GM23338 (cell line): Measurements from ENCODE around the gene MAP3K9. TPM values are rescaled to one million over a fixed set of nuclear protein-coding genes. Genes with fewer than 3 reads are reported as not detected.
A peak's percentile ranks its signal among the peaks of the same experiment; 100 is the strongest.

ENCODE experiments used
- ATAC-seq: fragments of 200-7000 bp; cut with Tn5 transposase; 3 replicates; pipeline ENCODE4 v1.9.1; 2020
- DNase-seq: peaks from one replicate; pipeline ENCODE4 v3.0.0-alpha.2; 2015; ENCODE audit warnings: low spot score
- H2AFZ ChIP-seq: fragments of 200-600 bp; sonication (generic); 2 replicates; pipeline ENCODE4 v1.8.0; 2016; ENCODE audit warnings: antibody characterized with exemption, mild to moderate bottlenecking, moderate library complexity
- H3F3A ChIP-seq: fragments of 200-600 bp; sonication (generic); replicated peaks from 2 replicates; pipeline ENCODE4 v1.8.0; 2017; ENCODE audit warnings: antibody characterized with exemption, mixed run types, low read depth
- H3K27ac ChIP-seq: fragments of 200-600 bp; sonication (generic); 2 replicates; pipeline ENCODE4 v1.6.1; 2016; ENCODE audit warnings: low read depth
- H3K27me3 ChIP-seq: fragments of 200-600 bp; sonication (generic); 2 replicates; pipeline ENCODE4 v1.8.0; 2016; ENCODE audit warnings: mild to moderate bottlenecking, mixed run types, moderate library complexity; ENCODE audit not compliant: insufficient read depth
- H3K36me3 ChIP-seq: fragments of 200-600 bp; sonication (generic); 2 replicates; pipeline ENCODE4 v1.8.0; 2016; ENCODE audit warnings: mild to moderate bottlenecking; ENCODE audit not compliant: insufficient read depth
- H3K4me1 ChIP-seq: fragments of 200-600 bp; sonication (generic); 2 replicates; pipeline ENCODE4 v1.8.0; 2016; ENCODE audit warnings: mild to moderate bottlenecking, moderate library complexity; ENCODE audit not compliant: insufficient read depth
- H3K4me2 ChIP-seq: fragments of 200-600 bp; sonication (generic); 2 replicates; pipeline ENCODE4 v1.7.1; 2017; ENCODE audit warnings: mixed run types
- H3K4me3 ChIP-seq: fragments of 200-600 bp; sonication (generic); 2 replicates; pipeline ENCODE4 v1.6.1; 2016; ENCODE audit warnings: mixed run types
- H3K79me2 ChIP-seq: fragments of 200-600 bp; sonication (generic); replicated peaks from 2 replicates; pipeline ENCODE4 v1.8.0; 2017; ENCODE audit warnings: mild to moderate bottlenecking; ENCODE audit not compliant: insufficient read depth
- H3K9me2 ChIP-seq: fragments of 200-600 bp; sonication (generic); 2 replicates; pipeline ENCODE4 v1.8.0; 2017; ENCODE audit not compliant: insufficient read depth
- H4K20me1 ChIP-seq: fragments of 200-600 bp; sonication (generic); replicated peaks from 2 replicates; pipeline ENCODE4 v1.8.0; 2017; ENCODE audit warnings: mild to moderate bottlenecking; ENCODE audit not compliant: insufficient read depth
- H3K27ac Mint-ChIP-seq: 2 replicates; pipeline ENCODE4 v1.8.0; 2020; ENCODE audit warnings: inconsistent platforms, mild to moderate bottlenecking, moderate library complexity, mixed read lengths
- H3K27me3 Mint-ChIP-seq: 3 replicates; pipeline ENCODE4 v1.8.0; 2022; ENCODE audit warnings: low read depth, mild to moderate bottlenecking, moderate library complexity, mixed read lengths, inconsistent platforms; ENCODE audit not compliant: insufficient read depth, poor library complexity
- H3K36me3 Mint-ChIP-seq: 3 replicates; pipeline ENCODE4 v1.8.0; 2021; ENCODE audit warnings: low read depth, mild to moderate bottlenecking, inconsistent platforms, moderate library complexity, mixed read lengths
- H3K4me1 Mint-ChIP-seq: 3 replicates; pipeline ENCODE4 v1.8.0; 2020; ENCODE audit warnings: mild to moderate bottlenecking, inconsistent platforms, mixed read lengths
- H3K4me3 Mint-ChIP-seq: 3 replicates; pipeline ENCODE4 v1.8.0; 2021; ENCODE audit warnings: moderate library complexity, mild to moderate bottlenecking, inconsistent platforms, mixed read lengths
- H3K9me3 Mint-ChIP-seq: 3 replicates; pipeline ENCODE4 v1.8.0; 2020; ENCODE audit warnings: moderate library complexity, mild to moderate bottlenecking, inconsistent platforms, mixed read lengths
- CREB1 ChIP-seq: fragments of 250-450 bp; sonication (Bioruptor Pico); IDR thresholded peaks from 2 replicates; pipeline ENCODE4 v1.5.0; 2020; ENCODE audit warnings: low read depth, mild to moderate bottlenecking, moderate library complexity
- CTCF ChIP-seq, 2 experiments: fragments of 200-600 bp in 1 of 2; sonication (generic) in 1 of 2; conservative IDR thresholded peaks; 2 replicates each; pipeline versions ENCODE4 v1.5.1 to v1.6.1; 2016 to 2017; ENCODE audit warnings: antibody characterized with exemption in 2 of 2, low read depth in 2 of 2, mild to moderate bottlenecking in 2 of 2, moderate library complexity in 1 of 2
- ETS1 ChIP-seq: IDR thresholded peaks from 2 replicates; pipeline ENCODE4 v1.6.1; 2016; ENCODE audit warnings: antibody characterized with exemption
- EZH2 ChIP-seq: fragments of 200-600 bp; sonication (generic); IDR thresholded peaks from one replicate; pipeline ENCODE4 v1.8.0; 2017; ENCODE audit warnings: antibody characterized with exemption, mild to moderate bottlenecking, low read depth; ENCODE audit not compliant: unreplicated experiment
- EZH2phosphoT487 ChIP-seq: fragments of 200-600 bp; sonication (generic); IDR thresholded peaks from one replicate; pipeline ENCODE4 v1.8.1; 2018; ENCODE audit warnings: antibody characterized with exemption; ENCODE audit not compliant: unreplicated experiment
- JUNB ChIP-seq: IDR thresholded peaks from one replicate; pipeline ENCODE4 v1.6.1; 2016; ENCODE audit warnings: antibody characterized with exemption; ENCODE audit not compliant: unreplicated experiment
- NANOG ChIP-seq: IDR thresholded peaks from 2 replicates; pipeline ENCODE4 v1.6.1; 2016; ENCODE audit warnings: antibody characterized with exemption, borderline replicate concordance
- POLR2AphosphoS5 ChIP-seq: IDR thresholded peaks from 2 replicates; pipeline ENCODE4 v1.6.1; 2016; ENCODE audit warnings: antibody characterized with exemption, low read depth
- REST ChIP-seq: IDR thresholded peaks from one replicate; pipeline ENCODE4 v1.6.1; 2018; ENCODE audit warnings: antibody characterized with exemption; ENCODE audit not compliant: unreplicated experiment
- ZNF114 ChIP-seq: fragments of 250-450 bp; sonication (Bioruptor Pico); IDR thresholded peaks from 2 replicates; pipeline ENCODE4 v1.5.0; 2020; ENCODE audit warnings: mild to moderate bottlenecking, moderate library complexity
- ZNF331 ChIP-seq: fragments of 250-450 bp; sonication (Bioruptor Pico); IDR thresholded peaks from 2 replicates; pipeline ENCODE4 v1.5.0; 2020; ENCODE audit warnings: low read depth, mild to moderate bottlenecking, moderate library complexity
- ZNF462 ChIP-seq: fragments of 250-450 bp; sonication (Bioruptor Pico); IDR thresholded peaks from 2 replicates; pipeline ENCODE4 v1.5.0; 2020; ENCODE audit warnings: mild to moderate bottlenecking, moderate library complexity
- polyA plus RNA-seq: library from polyadenylated mRNA; unstranded; fragments of >200 nt; fragmentation: Nextera tagmentation; extraction: Ambion mirVana; gene quantifications from 2 replicates; pipeline ENCODE4 v1.2.1, GENCODE V29; 2016
- total RNA-seq: library from RNA; depleted of rRNA; stranded (reverse); fragments of >200 nt; shearing (Covaris generic); gene quantifications from 2 replicates; pipeline ENCODE4 v1.2.3, GENCODE V29; 2014

MAP3K9 gene
- total and polyA plus RNA-seq, 2 experiments from 2014 or later: 5.3 to 30.8 TPM

GRCh38 chr14:70754991-70755390 lies 54.3 kb downstream of the MAP3K9 start:
- H3K27me3 Mint-ChIP-seq: peaks cover 3% of the 10 kb centered on the region
- peak overlapping the region; percentile 35; the same call in 1 of the 2 replicates for H3K27ac Mint-ChIP-seq
- TF ChIP-seq ZNF114 (CRISPR knock-in tag) (no peak), JUNB (no peak), CREB1 (no peak), NANOG (no peak), EZH2 (no peak), EZH2phosphoT487 (no peak), ZNF331 (CRISPR knock-in tag) (no peak), REST (no peak), POLR2AphosphoS5 (no peak), ETS1 (no peak), ZNF462 (CRISPR knock-in tag) (no peak), CTCF (conservative IDR thresholded peaks at IDR 0.05; ENCODE audit: low read depth in 2 of 2) (no peak)
- H3K4me3 Mint-ChIP-seq: no peak overlapping the region
- no peak for DNase-seq
- Histone ChIP-seq H2AFZ (no peak overlapping the region), H3K4me2 (no peak overlapping the region), H3K4me3 (no peak overlapping the region), H3K27ac (no peak overlapping the region), H3K9me2 (no peaks in the 10 kb centered on the region), H3K79me2 (no peaks in the 10 kb centered on the region), H3K4me1 (no peaks in the 10 kb centered on the region), H3F3A (no peaks in the 10 kb centered on the region), H3K36me3 (peaks cover 6% of the 10 kb centered on the region; the same call in 1 of the 2 replicates), H3K27me3 (no peaks in the 10 kb centered on the region), H4K20me1 (peaks cover 7% of the 10 kb centered on the region; the same call in 1 of the 2 replicates)
- no peaks in the 10 kb centered on the region; the same call in 2 of the 3 replicates for H3K4me1 Mint-ChIP-seq
- H3K36me3 Mint-ChIP-seq: peaks cover 32% of the 10 kb centered on the region
- H3K9me3 Mint-ChIP-seq: no peaks in the 10 kb centered on the region
- no peak for ATAC-seq
